Fibroblast of lung (primary cell): ENCODE results near the gene CTDNEP1. TPM values are rescaled to one million over a fixed set of nuclear protein-coding genes. Genes with fewer than 3 reads are reported as not detected.

Source experiments
- DNase-seq, 2 donors: peaks; one replicate each; pipeline versions ENCODE4 v3.0.0 to v3.0.0-alpha.2; 2010; ENCODE audit warnings: low read depth in 2 of 2
- H2AFZ ChIP-seq: 2 replicates; pipeline ENCODE4 v1.5.1; 2012; ENCODE audit warnings: low read length, control low read depth, inconsistent platforms
- H3K27ac ChIP-seq: 2 replicates; pipeline ENCODE4 v1.5.1; 2011; ENCODE audit warnings: low read length, control low read depth; ENCODE audit not compliant: insufficient read depth
- H3K27me3 ChIP-seq: 2 replicates; pipeline ENCODE4 v1.5.1; 2011; ENCODE audit warnings: mild to moderate bottlenecking, low read length; ENCODE audit not compliant: control insufficient read depth, insufficient read depth
- H3K36me3 ChIP-seq: 2 replicates; pipeline ENCODE4 v1.5.1; 2011; ENCODE audit warnings: low read length; ENCODE audit not compliant: control insufficient read depth, insufficient read depth
- H3K4me1 ChIP-seq: 2 replicates; pipeline ENCODE4 v1.5.1; 2011; ENCODE audit warnings: low read length; ENCODE audit not compliant: control insufficient read depth, insufficient read depth; ENCODE audit errors: extremely low read depth
- H3K4me2 ChIP-seq: 2 replicates; pipeline ENCODE4 v1.5.1; 2011; ENCODE audit warnings: low read length, control low read depth; ENCODE audit not compliant: insufficient read depth; ENCODE audit errors: extremely low read depth
- H3K4me3 ChIP-seq, 4 experiments: fragments of 200-600 bp in 1 of 4; sonication (generic) in 1 of 4; replicated peaks in 1 of 4; 2 replicates each; pipeline ENCODE4 v1.5.1; 2011 to 2016; ENCODE audit warnings: low read length in 4 of 4, low read depth in 3 of 4, mild to moderate bottlenecking in 3 of 4, control low read depth in 2 of 4, inconsistent platforms in 1 of 4, mixed read lengths in 1 of 4; ENCODE audit not compliant: insufficient read depth in 1 of 4; ENCODE audit errors: control extremely low read depth in 1 of 4
- H3K79me2 ChIP-seq: 2 replicates; pipeline ENCODE4 v1.5.1; 2012; ENCODE audit warnings: mild to moderate bottlenecking, low read length, inconsistent platforms; ENCODE audit not compliant: control insufficient read depth, insufficient read depth
- H3K9ac ChIP-seq: 2 replicates; pipeline ENCODE4 v1.5.1; 2011; ENCODE audit warnings: mild to moderate bottlenecking, low read length, control low read depth; ENCODE audit not compliant: insufficient read depth
- H3K9me3 ChIP-seq: 2 replicates; pipeline ENCODE4 v1.5.1; 2012; ENCODE audit warnings: low read depth, low read length; ENCODE audit not compliant: control insufficient read depth, insufficient read depth
- H4K20me1 ChIP-seq: 2 replicates; pipeline ENCODE4 v1.5.1; 2011; ENCODE audit warnings: low read length; ENCODE audit not compliant: control insufficient read depth, insufficient read depth; ENCODE audit errors: extremely low read depth
- CTCF ChIP-seq, 2 donors: IDR thresholded peaks in 1 of 2; conservative IDR thresholded peaks in 1 of 2; 1 replicate in 1 of 2; 2 replicates in 1 of 2; pipeline ENCODE4 v1.5.1; 2011 to 2012; ENCODE audit warnings: low read length in 2 of 2, control low read depth in 1 of 2, inconsistent platforms in 1 of 2, low read depth in 1 of 2, mild to moderate bottlenecking in 1 of 2
- EZH2 ChIP-seq: IDR thresholded peaks from 2 replicates; pipeline ENCODE4 v1.5.1; 2012; ENCODE audit warnings: low read length, control low read depth, mild to moderate bottlenecking; ENCODE audit errors: missing control alignments
- polyA plus RNA-seq, 2 donors: library from polyadenylated mRNA; depleted of rRNA in 1 of 2; stranded (reverse) in 1 of 2; unstranded in 1 of 2; fragments of >200 nt; gene quantifications; 2 replicates each; pipeline ENCODE4 v1.2.1, GENCODE V29; 2011 to 2012; ENCODE audit warnings: missing spikeins in 1 of 2
- total RNA-seq: library from RNA; depleted of rRNA; stranded (reverse); fragments of >200 nt; gene quantifications from 2 replicates; pipeline ENCODE4 v1.2.1, GENCODE V29; 2014

CTDNEP1 gene
- total and polyA plus RNA-seq, 2 donors (not counting 1 experiment from before 2014, with no cell fraction given): 40.5 to 134 TPM

GRCh38 chr17:7292729-7293128 lies 41.2 kb upstream of the CTDNEP1 start:
- Histone ChIP-seq H3K4me3 (no peak overlapping the region), H3K79me2 (no peaks in the 10 kb centered on the region), H3K36me3 (no peaks in the 10 kb centered on the region), H3K9me3 (no peaks in the 10 kb centered on the region), H3K9ac (no peak overlapping the region), H3K27me3 (peaks cover 38% of the 10 kb centered on the region), H3K4me2 (no peak overlapping the region), H2AFZ (no peak overlapping the region), H4K20me1 (no peaks in the 10 kb centered on the region), H3K4me1 (no peaks in the 10 kb centered on the region), H3K27ac (no peak overlapping the region)
- no peak for TF ChIP-seq EZH2
- TF ChIP-seq CTCF (conservative IDR thresholded peaks at IDR 0.05 in 1 of 2, IDR thresholded peaks at IDR 0.05 in 1 of 2; ENCODE audit: low read depth in 1 of 2, low read length in 2 of 2): no peak
- DNase-seq: no peak

GRCh38 chr17:7292194-7292593 lies 40.7 kb upstream of the CTDNEP1 start:
- H3K4me3 ChIP-seq: no peak overlapping the region
- no peak overlapping the region for H3K4me2 ChIP-seq
- TF ChIP-seq CTCF (conservative IDR thresholded peaks at IDR 0.05 in 1 of 2, IDR thresholded peaks at IDR 0.05 in 1 of 2; ENCODE audit: low read depth in 1 of 2, low read length in 2 of 2): no peak
- no peak for TF ChIP-seq EZH2
- H4K20me1 ChIP-seq: no peaks in the 10 kb centered on the region
- no peaks in the 10 kb centered on the region for H3K36me3 ChIP-seq
- no peak overlapping the region for H2AFZ ChIP-seq
- H3K27me3 ChIP-seq: peaks cover 38% of the 10 kb centered on the region
- H3K9me3 ChIP-seq: no peaks in the 10 kb centered on the region
- H3K9ac ChIP-seq: no peak overlapping the region
- DNase-seq: no peak
- H3K4me1 ChIP-seq: no peaks in the 10 kb centered on the region
- H3K27ac ChIP-seq: no peak overlapping the region
- H3K79me2 ChIP-seq: no peaks in the 10 kb centered on the region

- no peak for DNase-seq
- H4K20me1 ChIP-seq: no peaks in the 10 kb centered on the region
- no peak overlapping the region for H3K4me2 ChIP-seq
- H3K4me3 ChIP-seq: no peak overlapping the region
- no peak for TF ChIP-seq EZH2
- TF ChIP-seq CTCF (conservative IDR thresholded peaks at IDR 0.05 in 1 of 2, IDR thresholded peaks at IDR 0.05 in 1 of 2; ENCODE audit: low read depth in 1 of 2, low read length in 2 of 2): no peak
- no peaks in the 10 kb centered on the region for H3K36me3 ChIP-seq
- H3K9me3 ChIP-seq: no peaks in the 10 kb centered on the region
- no peaks in the 10 kb centered on the region for H3K79me2 ChIP-seq
- no peaks in the 10 kb centered on the region for H3K4me1 ChIP-seq
- H3K27me3 ChIP-seq: peaks cover 44% of the 10 kb centered on the region
- no peak overlapping the region for H3K9ac ChIP-seq
- H2AFZ ChIP-seq: no peak overlapping the region
- no peak overlapping the region for H3K27ac ChIP-seq
Observed at GRCh38 chr17:7290685-7291084, 39.2 kb upstream of the CTDNEP1 start.
